GM18508 (cell line): Measurements from ENCODE around the gene PRKCB.
"Not testable (repeated sequence)": the region's sequence is repeated elsewhere in the genome, so short reads cannot be mapped to it uniquely, and the experiment has no call there.

Experiments used
- ATAC-seq: cut with Tn5 transposase; IDR thresholded peaks from one replicate; pipeline ENCODE4 v1.9.1; 2021; ENCODE audit warnings: moderate number of reproducible peaks; ENCODE audit not compliant: insufficient read depth, unreplicated experiment

Gene PRKCB

GRCh38 chr16:24145927-24146326, 310.1 kb downstream of the PRKCB start:
- no peak for ATAC-seq

GRCh38 chr16:24146518-24146917, 310.7 kb downstream of the PRKCB start:
- ATAC-seq, result no peak

- ATAC-seq, result no peak
Observed at GRCh38 chr16:24149102-24149501, 313.3 kb downstream of the PRKCB start.

GRCh38 chr16:24150282-24150681, 314.5 kb downstream of the PRKCB start:
- no peak for ATAC-seq

- no peak for ATAC-seq
Observed at GRCh38 chr16:24151482-24151939, 315.7 kb downstream of the PRKCB start.

GRCh38 chr16:24152048-24152447, 316.3 kb downstream of the PRKCB start:
- ATAC-seq, result not testable (repeated sequence)

GRCh38 chr16:24152826-24153225, 317.0 kb downstream of the PRKCB start:
- no peak for ATAC-seq

GRCh38 chr16:24156777-24157176, 321.0 kb downstream of the PRKCB start:
- ATAC-seq, result no peak

- ATAC-seq, result no peak
Observed at GRCh38 chr16:24163935-24164334, 328.2 kb downstream of the PRKCB start.

- ATAC-seq, result no peak
Observed at GRCh38 chr16:24164416-24164815, 328.6 kb downstream of the PRKCB start.

GRCh38 chr16:24165273-24165672, 329.5 kb downstream of the PRKCB start:
- no peak for ATAC-seq

- no peak for ATAC-seq
Observed at GRCh38 chr16:24166661-24167528, 331.1 kb downstream of the PRKCB start.

- ATAC-seq, result no peak
Observed at GRCh38 chr16:24168856-24169255, 333.1 kb downstream of the PRKCB start.

- ATAC-seq, result no peak
Observed at GRCh38 chr16:24170407-24170806, 334.6 kb downstream of the PRKCB start.

GRCh38 chr16:24174504-24174903, 338.7 kb downstream of the PRKCB start:
- ATAC-seq, result no peak

- ATAC-seq, result no peak
Observed at GRCh38 chr16:24174957-24175356, 339.2 kb downstream of the PRKCB start.

- ATAC-seq, result no peak
Observed at GRCh38 chr16:24178496-24178895, 342.7 kb downstream of the PRKCB start.

GRCh38 chr16:24180451-24180850, 344.7 kb downstream of the PRKCB start:
- ATAC-seq, result no peak

GRCh38 chr16:24188021-24188542, 352.3 kb downstream of the PRKCB start:
- no peak for ATAC-seq

GRCh38 chr16:24188751-24189318, 353.1 kb downstream of the PRKCB start:
- ATAC-seq, result no peak

- no peak for ATAC-seq
Observed at GRCh38 chr16:24189941-24190340, 354.2 kb downstream of the PRKCB start.
